ENCODE measurements around the gene RGS21.

GRCh38 chr1:192378878-192379277 lies 62.1 kb downstream of the RGS21 start:
- TF ChIP-seq, protein P1, sequence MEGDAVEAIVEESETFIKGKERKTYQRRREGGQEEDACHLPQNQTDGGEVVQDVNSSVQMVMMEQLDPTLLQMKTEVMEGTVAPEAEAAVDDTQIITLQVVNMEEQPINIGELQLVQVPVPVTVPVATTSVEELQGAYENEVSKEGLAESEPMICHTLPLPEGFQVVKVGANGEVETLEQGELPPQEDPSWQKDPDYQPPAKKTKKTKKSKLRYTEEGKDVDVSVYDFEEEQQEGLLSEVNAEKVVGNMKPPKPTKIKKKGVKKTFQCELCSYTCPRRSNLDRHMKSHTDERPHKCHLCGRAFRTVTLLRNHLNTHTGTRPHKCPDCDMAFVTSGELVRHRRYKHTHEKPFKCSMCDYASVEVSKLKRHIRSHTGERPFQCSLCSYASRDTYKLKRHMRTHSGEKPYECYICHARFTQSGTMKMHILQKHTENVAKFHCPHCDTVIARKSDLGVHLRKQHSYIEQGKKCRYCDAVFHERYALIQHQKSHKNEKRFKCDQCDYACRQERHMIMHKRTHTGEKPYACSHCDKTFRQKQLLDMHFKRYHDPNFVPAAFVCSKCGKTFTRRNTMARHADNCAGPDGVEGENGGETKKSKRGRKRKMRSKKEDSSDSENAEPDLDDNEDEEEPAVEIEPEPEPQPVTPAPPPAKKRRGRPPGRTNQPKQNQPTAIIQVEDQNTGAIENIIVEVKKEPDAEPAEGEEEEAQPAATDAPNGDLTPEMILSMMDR (IDR thresholded peaks at IDR 0.05; ENCODE audit: low read depth, low read length, poor library complexity, severe bottlenecking): no peak
- no peak for TF ChIP-seq EZH2phosphoT487 (IDR thresholded peaks at IDR 0.05; ENCODE audit: borderline replicate concordance, low read length)
